Natural killer cell (primary cell): Measurements from ENCODE around the gene CHST2. TPM values are rescaled to one million over a fixed set of nuclear protein-coding genes. Genes with fewer than 3 reads are reported as not detected.
"Not testable (repeated sequence)": the region's sequence is repeated elsewhere in the genome, so short reads cannot be mapped to it uniquely, and the experiment has no call there.

Source experiments
- ATAC-seq, 3 donors: fragments of 150-1000 bp in 2 of 3; fragments of 200-7000 bp in 1 of 3; cut with Tn5 transposase; 1 replicate in 1 of 3; 2 replicates in 2 of 3; pipeline ENCODE4 v1.10.0; 2021; ENCODE audit warnings: mild to moderate bottlenecking in 2 of 3, moderate library complexity in 2 of 3
- DNase-seq, 2 donors: peaks; one replicate each; pipeline versions ENCODE4 v3.0.0 to v3.0.0-alpha.2; 2013 to 2021; ENCODE audit warnings: mixed read lengths in 1 of 2
- H3K27ac ChIP-seq: one replicate; pipeline ENCODE4 v1.5.1; 2013; ENCODE audit warnings: mild to moderate bottlenecking, low read length
- H3K27me3 ChIP-seq: one replicate; pipeline ENCODE4 v1.6.1; 2013; ENCODE audit warnings: low read length; ENCODE audit not compliant: control insufficient read depth, insufficient read depth
- H3K36me3 ChIP-seq: one replicate; pipeline ENCODE4 v1.6.1; 2013; ENCODE audit warnings: low read length; ENCODE audit not compliant: control insufficient read depth, insufficient read depth
- H3K4me1 ChIP-seq: one replicate; pipeline ENCODE4 v1.6.1; 2013; ENCODE audit warnings: low read length; ENCODE audit not compliant: control insufficient read depth, insufficient read depth
- H3K4me3 ChIP-seq: one replicate; pipeline ENCODE4 v1.5.1; 2013; ENCODE audit warnings: low read length
- H3K9me3 ChIP-seq: one replicate; pipeline ENCODE4 v1.6.1; 2013; ENCODE audit warnings: low read length; ENCODE audit not compliant: control insufficient read depth, insufficient read depth
- H3K27ac Mint-ChIP-seq, 2 donors: one replicate each; pipeline ENCODE4 v1.8.0; 2022; ENCODE audit warnings: mild to moderate bottlenecking in 2 of 2, mixed read lengths in 2 of 2, moderate library complexity in 1 of 2
- H3K27me3 Mint-ChIP-seq, 2 donors: one replicate each; pipeline ENCODE4 v1.8.0; 2022; ENCODE audit warnings: low read depth in 2 of 2, mixed read lengths in 2 of 2
- H3K36me3 Mint-ChIP-seq: one replicate; pipeline ENCODE4 v1.8.0; 2022; ENCODE audit warnings: mixed read lengths
- H3K4me1 Mint-ChIP-seq, 2 donors: one replicate each; pipeline ENCODE4 v1.8.0; 2022; ENCODE audit warnings: mixed read lengths in 2 of 2
- H3K4me3 Mint-ChIP-seq: one replicate; pipeline ENCODE4 v1.8.0; 2022; ENCODE audit warnings: mild to moderate bottlenecking, moderate library complexity, mixed read lengths
- H3K9me3 Mint-ChIP-seq, 2 donors: one replicate each; pipeline ENCODE4 v1.8.0; 2022; ENCODE audit warnings: mixed read lengths in 2 of 2
- WGBS: methylation state at CpG from one replicate; pipeline ENCODE4 v1.1.7; 2013; ENCODE audit warnings: missing lambda C conversion rate; ENCODE audit not compliant: insufficient coverage; 5-methylcytosine and 5-hydroxymethylcytosine counted together
- intact Hi-C: fragments of 100-400 bp; cut with micrococcal nuclease; formaldehyde crosslinking; loops from one replicate; pipeline ENCODE4 v1.14.2; 2022
- total RNA-seq, 4 donors: library from RNA; stranded (reverse); fragments of 120-200 nt in 1 of 4; gene quantifications; one replicate each; pipeline versions ENCODE4 v1.2.3 to v1.2.4, GENCODE V29; 2013 to 2022
- TF ChIP-seq, protein P1 (sequence below): fragments of 200-600 bp; IDR thresholded peaks from one replicate; pipeline ENCODE4 v1.8.0; 2022; ENCODE audit warnings: antibody characterized with exemption

The CHST2 gene
- total RNA-seq, 3 donors from 2014 or later (not counting 1 experiment from before 2014, with no cell fraction given): 74.6 to 113 (median 95.4) TPM

DNA sequence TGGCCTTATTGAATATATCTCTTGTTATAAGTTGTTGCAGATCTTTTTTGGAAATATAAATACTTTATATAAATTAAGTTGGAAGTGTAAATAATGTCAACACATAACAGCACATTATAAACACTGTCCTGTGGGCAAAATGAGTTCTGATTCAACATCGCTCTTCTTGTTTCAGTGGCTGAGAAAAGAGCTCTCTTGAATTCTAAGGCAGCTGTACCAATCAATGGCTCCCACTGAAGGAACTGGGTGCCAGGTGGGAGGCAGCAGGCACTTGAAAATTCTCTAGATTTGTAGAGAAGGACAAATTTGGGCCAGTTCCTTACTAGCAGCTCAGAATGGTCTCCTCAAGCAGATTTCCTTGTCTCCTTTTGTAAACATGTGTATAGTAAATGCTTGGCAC is 45.6 kb downstream of the CHST2 start:
- Histone ChIP-seq H3K27me3 (no peaks in the 10 kb centered on the region), H3K4me3 (no peak overlapping the region), H3K27ac (no peak overlapping the region), H3K4me1 (peaks cover 40% of the 10 kb centered on the region), H3K36me3 (no peaks in the 10 kb centered on the region), H3K9me3 (no peaks in the 10 kb centered on the region)
- Mint-ChIP-seq H3K27me3 (no peaks in the 10 kb centered on the region), H3K4me1 (peaks cover 78 to 82% of the 10 kb centered on the region in 2 donors), H3K4me3 (no peak overlapping the region), H3K36me3 (no peaks in the 10 kb centered on the region), H3K27ac (peak overlapping the region in 1 of 2 donors; percentile 41), H3K9me3 (no peaks in the 10 kb centered on the region)
- WGBS: 93% methylated on average over 1 of the region's 1 CpG
- TF ChIP-seq, protein P1, sequence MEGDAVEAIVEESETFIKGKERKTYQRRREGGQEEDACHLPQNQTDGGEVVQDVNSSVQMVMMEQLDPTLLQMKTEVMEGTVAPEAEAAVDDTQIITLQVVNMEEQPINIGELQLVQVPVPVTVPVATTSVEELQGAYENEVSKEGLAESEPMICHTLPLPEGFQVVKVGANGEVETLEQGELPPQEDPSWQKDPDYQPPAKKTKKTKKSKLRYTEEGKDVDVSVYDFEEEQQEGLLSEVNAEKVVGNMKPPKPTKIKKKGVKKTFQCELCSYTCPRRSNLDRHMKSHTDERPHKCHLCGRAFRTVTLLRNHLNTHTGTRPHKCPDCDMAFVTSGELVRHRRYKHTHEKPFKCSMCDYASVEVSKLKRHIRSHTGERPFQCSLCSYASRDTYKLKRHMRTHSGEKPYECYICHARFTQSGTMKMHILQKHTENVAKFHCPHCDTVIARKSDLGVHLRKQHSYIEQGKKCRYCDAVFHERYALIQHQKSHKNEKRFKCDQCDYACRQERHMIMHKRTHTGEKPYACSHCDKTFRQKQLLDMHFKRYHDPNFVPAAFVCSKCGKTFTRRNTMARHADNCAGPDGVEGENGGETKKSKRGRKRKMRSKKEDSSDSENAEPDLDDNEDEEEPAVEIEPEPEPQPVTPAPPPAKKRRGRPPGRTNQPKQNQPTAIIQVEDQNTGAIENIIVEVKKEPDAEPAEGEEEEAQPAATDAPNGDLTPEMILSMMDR: no peak
- no peak for ATAC-seq
- DNase-seq: no peak
- intact Hi-C loops: no loop called here

- Mint-ChIP-seq H3K4me1 (peaks cover 78 to 84% of the 10 kb centered on the region in 2 donors), H3K27ac (peak overlapping the region; percentile 41 to 96)
- H3K9me3 ChIP-seq, H3K4me3 ChIP-seq, H3K36me3 Mint-ChIP-seq, H3K4me3 Mint-ChIP-seq, H3K27me3 ChIP-seq, H3K9me3 Mint-ChIP-seq, intact Hi-C loops, H3K27ac ChIP-seq, H3K27me3 Mint-ChIP-seq, H3K36me3 ChIP-seq: not testable (repeated sequence)
- DNase-seq (peak in 1 of 2 donors; percentile 18), ATAC-seq (peak; percentile 34 to 53 (median 36))
- 50% methylated on average over 2 of the region's 5 CpGs for WGBS
- H3K4me1 ChIP-seq: peaks cover 42% of the 10 kb centered on the region
Observed at GRCh38 chr3:143165612-143166285, 46.2 kb downstream of the CHST2 start.

DNA sequence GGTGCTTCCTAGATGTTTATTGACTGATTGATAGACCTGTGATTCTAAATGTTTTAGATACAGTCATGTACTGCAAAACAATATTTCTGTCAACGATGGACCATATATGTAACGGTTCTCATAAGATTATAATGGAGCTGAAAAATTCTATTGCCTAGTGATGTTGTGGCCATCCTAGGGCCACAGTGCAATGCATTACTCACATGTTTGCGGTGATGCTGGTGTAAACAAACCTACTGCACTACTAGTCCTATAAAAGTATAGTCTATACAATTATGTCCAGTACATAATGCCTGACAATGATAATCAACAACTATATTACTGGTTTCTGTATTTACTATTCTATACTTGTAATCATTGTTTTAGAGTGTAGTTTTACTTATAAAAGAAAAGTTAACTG is 46.8 kb downstream of the CHST2 start:
- Histone ChIP-seq H3K36me3 (no peaks in the 10 kb centered on the region), H3K27ac (no peak overlapping the region), H3K9me3 (no peaks in the 10 kb centered on the region), H3K27me3 (no peaks in the 10 kb centered on the region), H3K4me3 (no peak overlapping the region), H3K4me1 (peaks cover 41% of the 10 kb centered on the region)
- peaks cover 82 to 88% of the 10 kb centered on the region in 2 donors for H3K4me1 Mint-ChIP-seq
- H3K4me3 Mint-ChIP-seq: no peak overlapping the region
- no peaks in the 10 kb centered on the region for H3K36me3 Mint-ChIP-seq
- DNase-seq: no peak
- ATAC-seq: no peak
- H3K9me3 Mint-ChIP-seq: no peaks in the 10 kb centered on the region
- intact Hi-C loops: no loop called here
- peak overlapping the region; percentile 41 to 96 for H3K27ac Mint-ChIP-seq
- TF ChIP-seq, protein P1: no peak
- no peaks in the 10 kb centered on the region for H3K27me3 Mint-ChIP-seq
- WGBS: 100% methylated on average over 2 of the region's 3 CpGs

DNA sequence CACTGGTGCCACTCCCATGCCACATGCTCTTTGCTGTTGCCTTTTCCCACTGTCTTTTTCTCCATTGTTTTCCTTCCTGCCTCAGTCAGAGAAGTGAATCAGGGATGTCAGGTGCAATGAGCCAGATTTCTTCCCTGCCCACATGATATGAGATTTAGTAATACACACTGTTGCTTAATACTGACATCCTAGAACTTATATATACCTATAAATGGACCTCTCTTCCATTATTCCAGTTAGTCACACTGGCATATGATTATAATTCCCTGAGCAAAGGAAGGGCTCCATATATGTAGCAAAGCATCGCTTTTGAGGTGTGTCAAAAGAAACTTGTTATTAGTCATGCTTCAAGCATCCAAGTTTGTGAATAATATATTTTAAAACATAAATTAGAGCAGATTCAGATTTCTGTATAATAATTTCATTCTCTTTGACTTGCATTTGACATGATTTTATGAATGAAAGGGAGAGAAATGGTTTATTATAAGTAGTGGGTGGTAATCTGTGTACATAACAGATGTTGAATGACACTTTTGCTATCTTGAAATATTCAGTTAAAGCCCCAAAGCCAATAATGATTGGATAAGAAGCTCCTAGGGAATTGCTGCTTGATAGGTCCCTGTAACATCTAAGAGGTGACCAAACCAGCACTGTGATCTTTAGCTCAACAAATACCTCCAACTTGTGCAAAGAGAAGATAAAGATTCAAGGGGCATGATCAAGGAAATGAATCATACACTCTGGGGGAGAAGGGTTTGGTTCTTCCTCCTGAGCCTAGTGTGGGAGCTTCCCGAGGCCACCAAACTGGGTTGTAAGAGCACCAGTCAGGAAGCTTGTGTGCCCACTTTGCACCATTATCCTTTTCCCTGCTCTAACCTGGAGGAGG is 48.6 kb downstream of the CHST2 start:
- TF ChIP-seq, protein P1: no peak
- Mint-ChIP-seq H3K27me3 (no peaks in the 10 kb centered on the region), H3K27ac (peak overlapping the region; percentile 93 to 96), H3K4me3 (peak overlapping the region; percentile 68), H3K4me1 (peaks cover 91 to 98% of the 10 kb centered on the region in 2 donors), H3K36me3 (peaks cover 4% of the 10 kb centered on the region), H3K9me3 (no peaks in the 10 kb centered on the region)
- Histone ChIP-seq H3K4me1 (peaks cover 52% of the 10 kb centered on the region), H3K4me3 (no peak overlapping the region), H3K9me3 (peaks cover 2% of the 10 kb centered on the region), H3K27ac (peak overlapping the region; percentile 78), H3K27me3 (no peaks in the 10 kb centered on the region), H3K36me3 (no peaks in the 10 kb centered on the region)
- intact Hi-C loops: loop anchor here (2.0 kb wide), 1 partner anchor 15 kb away; no protein-coding TSS in a partner anchor
- DNase-seq (no peak), ATAC-seq (peak in 1 of 3 donors; percentile 13)
- WGBS: 25% methylated on average over 1 of the region's 2 CpGs
